ENCODE results near the gene ANXA7.
A peak's percentile ranks its signal among the peaks of the same experiment; 100 is the strongest.

The ANXA7 gene

GRCh38 chr10:73426318-73426717 is 12.5 kb upstream of the ANXA7 start:
- no peak for TF ChIP-seq CTCF (IDR thresholded peaks at IDR 0.05; ENCODE audit: extremely low read depth, insufficient read depth, missing control alignments)
- in situ Hi-C loops (cut with MboI; ENCODE audit: low pct_unique_long_range_greater_than_20kb, low sequenced_read_pairs, unreplicated experiment) = no loop called here
- no peak for DNase-seq (ENCODE audit: low spot score)

- in situ Hi-C loops (cut with MboI; ENCODE audit: low pct_unique_long_range_greater_than_20kb, low sequenced_read_pairs, unreplicated experiment) = no loop called here
- TF ChIP-seq CTCF (IDR thresholded peaks at IDR 0.05; ENCODE audit: extremely low read depth, insufficient read depth, missing control alignments) = no peak
- DNase-seq (ENCODE audit: low spot score) = no peak
These were observed 10.6 kb upstream of the ANXA7 start for GRCh38 chr10:73424478-73424877.

- TF ChIP-seq CTCF (IDR thresholded peaks at IDR 0.05; ENCODE audit: extremely low read depth, insufficient read depth, missing control alignments) = no peak
- in situ Hi-C loops (cut with MboI; ENCODE audit: low pct_unique_long_range_greater_than_20kb, low sequenced_read_pairs, unreplicated experiment) = no loop called here
- DNase-seq (ENCODE audit: low spot score) = no peak
These were observed 9.5 kb upstream of the ANXA7 start for GRCh38 chr10:73423309-73423708.

- TF ChIP-seq CTCF (IDR thresholded peaks at IDR 0.05; ENCODE audit: extremely low read depth, insufficient read depth, missing control alignments) = no peak
- in situ Hi-C loops (cut with MboI; ENCODE audit: low pct_unique_long_range_greater_than_20kb, low sequenced_read_pairs, unreplicated experiment) = no loop called here
- no peak for DNase-seq (ENCODE audit: low spot score)
These were observed 2.7 kb upstream of the ANXA7 start for GRCh38 chr10:73416571-73416970.

- no peak for DNase-seq (ENCODE audit: low spot score)
- no peak for TF ChIP-seq CTCF (IDR thresholded peaks at IDR 0.05; ENCODE audit: extremely low read depth, insufficient read depth, missing control alignments)
- in situ Hi-C loops (cut with MboI; ENCODE audit: low pct_unique_long_range_greater_than_20kb, low sequenced_read_pairs, unreplicated experiment) = no loop called here
These were observed 530 bp upstream of the ANXA7 start for GRCh38 chr10:73414230-73414945.

GRCh38 chr10:73413108-73413527 is 740 bp downstream of the ANXA7 start:
- DNase-seq (ENCODE audit: low spot score) = peak; percentile 73
- TF ChIP-seq CTCF (IDR thresholded peaks at IDR 0.05; ENCODE audit: extremely low read depth, insufficient read depth, missing control alignments) = no peak
- in situ Hi-C loops (cut with MboI; ENCODE audit: low pct_unique_long_range_greater_than_20kb, low sequenced_read_pairs, unreplicated experiment) = no loop called here

Measured in GM13977 (cell line).